D721Med (cell line): ENCODE results near the gene FBXO10.
"Not testable (repeated sequence)": the region's sequence is repeated elsewhere in the genome, so short reads cannot be mapped to it uniquely, and the experiment has no call there.

Source experiments
- DNase-seq: peaks from one replicate; pipeline ENCODE4 v3.0.0; 2011; ENCODE audit warnings: low spot score; ENCODE audit not compliant: insufficient read length
- FAIRE-seq: peaks from 2 replicates; lab custom pipeline; 2011; peaks lifted over from hg19 to GRCh38; lab: Jason Lieb, UNC
- CTCF ChIP-seq: IDR thresholded peaks from 2 replicates; pipeline ENCODE4 v1.5.1; 2012; ENCODE audit warnings: mild to moderate bottlenecking, control low read depth; ENCODE audit not compliant: insufficient read depth; ENCODE audit errors: missing control alignments

FBXO10 gene

GRCh38 chr9:37496020-37496419, 80.2 kb downstream of the FBXO10 start:
- no peak for FAIRE-seq
- no peak for TF ChIP-seq CTCF
- DNase-seq = no peak

GRCh38 chr9:37495571-37495970, 80.6 kb downstream of the FBXO10 start:
- no peak for DNase-seq
- no peak for TF ChIP-seq CTCF
- no peak for FAIRE-seq

GRCh38 chr9:37491939-37492338, 84.2 kb downstream of the FBXO10 start:
- FAIRE-seq (no peak), DNase-seq (no peak)
- no peak for TF ChIP-seq CTCF

DNA sequence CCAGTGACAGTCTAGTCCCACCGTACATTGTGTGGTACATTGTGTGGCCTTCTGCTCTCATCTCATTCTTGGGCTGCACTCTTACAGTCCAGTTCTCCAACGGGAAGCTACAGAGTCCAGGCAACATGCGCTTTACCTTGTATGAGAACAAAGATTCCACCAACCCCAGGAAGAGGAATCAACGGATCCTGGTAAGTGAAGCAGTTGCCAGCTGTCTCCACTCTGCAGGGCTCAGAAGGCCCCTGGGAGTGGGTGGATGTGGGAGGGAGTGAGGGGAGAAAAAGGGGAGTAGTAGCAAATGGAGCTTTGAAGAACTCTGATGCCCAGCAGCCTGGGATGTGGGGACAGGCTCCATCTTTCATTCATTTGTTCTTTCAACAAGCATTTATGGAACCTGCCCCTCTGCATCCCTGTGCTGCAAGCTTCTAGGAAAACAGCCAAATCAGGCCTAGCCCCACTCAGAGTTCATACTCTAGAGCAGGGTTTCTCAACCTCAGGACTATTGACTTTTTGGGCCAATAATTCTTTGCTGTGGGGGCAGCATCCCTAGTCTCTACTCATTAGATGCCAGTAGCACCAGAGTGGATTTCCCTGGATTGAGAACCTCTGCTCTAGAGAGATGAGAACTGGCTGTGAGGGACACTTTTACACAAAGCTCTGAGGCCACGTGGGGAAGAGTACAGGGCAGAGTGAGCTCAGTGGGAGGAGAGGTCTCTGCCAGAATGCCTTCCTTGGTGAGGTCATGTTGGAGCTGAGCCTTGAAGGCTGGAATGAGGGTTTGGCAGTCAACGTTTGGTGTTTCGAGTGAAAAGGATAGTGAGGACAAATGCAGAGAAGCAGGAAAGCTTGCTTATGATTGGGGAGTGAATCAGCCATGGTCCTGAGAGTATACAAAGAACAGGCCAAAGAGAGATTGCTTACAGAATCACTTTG, 89.3 kb downstream of the FBXO10 start:
- FAIRE-seq (no peak), DNase-seq (no peak)
- TF ChIP-seq CTCF = no peak

DNA sequence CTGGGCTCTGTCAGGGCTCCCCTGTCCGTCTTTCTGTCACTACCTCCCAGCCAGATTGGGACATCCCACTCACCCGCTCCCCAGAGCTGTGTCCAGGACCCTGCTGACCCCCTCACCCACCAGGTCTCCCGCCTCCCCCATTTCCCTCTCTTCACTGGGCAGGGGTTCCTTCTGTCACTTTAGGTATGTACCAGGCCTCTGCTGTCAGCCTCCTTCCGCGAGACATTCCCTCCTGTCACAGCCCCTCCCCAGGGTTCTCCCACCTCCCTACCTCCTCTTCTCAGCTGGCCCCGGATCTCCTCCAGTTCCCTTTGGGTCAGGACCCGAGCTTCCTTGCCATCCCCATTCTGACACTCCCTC, 89.9 kb downstream of the FBXO10 start:
- no peak for FAIRE-seq

GRCh38 chr9:37485389-37486255, 90.6 kb downstream of the FBXO10 start, which contains the start of gene POLR1E:
Gene POLR1E (plus strand): TSS chr9:37485948. CDS start chr9:37486048, 100 bp downstream.
- DNase-seq (peak; percentile 96), FAIRE-seq (no peak)
- no peak for TF ChIP-seq CTCF

More for the DNA sequence above, 89.9 kb downstream of the FBXO10 start:
- DNase-seq = no peak
- TF ChIP-seq CTCF = no peak

- TF ChIP-seq CTCF = peak; percentile 4
- DNase-seq (no peak), FAIRE-seq (no peak)
Measured at GRCh38 chr9:37480759-37481158, 95.4 kb downstream of the FBXO10 start.

GRCh38 chr9:37477987-37478619, 98.1 kb downstream of the FBXO10 start:
- not testable (repeated sequence) for DNase-seq, FAIRE-seq

DNA sequence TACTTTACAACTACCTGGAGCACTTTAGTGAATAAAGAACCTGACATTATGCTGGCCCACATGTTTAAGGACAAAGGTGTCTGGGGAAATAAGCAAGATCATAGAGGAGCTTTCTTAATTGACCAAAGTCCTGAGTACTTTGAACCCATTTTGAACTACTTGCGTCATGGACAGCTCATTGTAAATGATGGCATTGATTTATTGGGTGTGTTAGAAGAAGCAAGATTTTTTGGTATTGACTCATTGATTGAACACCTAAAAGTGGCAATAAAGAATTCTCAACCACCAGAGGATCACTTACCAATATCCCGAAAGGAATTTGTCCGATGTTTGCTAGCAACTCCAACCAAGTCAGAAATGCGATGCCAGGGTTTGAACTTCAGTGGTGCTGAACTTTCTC, 98.7 kb downstream of the FBXO10 start:
- FAIRE-seq, DNase-seq: not testable (repeated sequence)
